SW 1271 (cell line): ENCODE measurements around the gene ANOS1.
A peak's percentile ranks its signal among the peaks of the same experiment; 100 is the strongest.
"Not testable (repeated sequence)": the region's sequence is repeated elsewhere in the genome, so short reads cannot be mapped to it uniquely, and the experiment has no call there.

Experiments
- DNase-seq, 2 experiments: peaks; one replicate each; lab custom pipeline; 2025; lab: John Stamatoyannopoulos, UW

Gene ANOS1

GRCh38 chrX:8731559-8732395, at the start of gene ANOS1:
Gene ANOS1, minus strand, starts transcription at chrX:8732137. Its CDS starts 101 bp downstream, at chrX:8732036.
- DNase-seq: peak; percentile 2 to 27

- no peak for DNase-seq
Observed at GRCh38 chrX:8773117-8773516, 41.2 kb upstream of the ANOS1 start.

GRCh38 chrX:8760021-8760420, 28.1 kb upstream of the ANOS1 start:
- DNase-seq: no peak

GRCh38 chrX:8758706-8759105, 26.8 kb upstream of the ANOS1 start:
- DNase-seq: not testable (repeated sequence)

GRCh38 chrX:8757609-8758389, 25.9 kb upstream of the ANOS1 start:
- peak in 1 of 2 experiments; percentile 5 for DNase-seq

GRCh38 chrX:8755813-8756212, 23.9 kb upstream of the ANOS1 start:
- no peak for DNase-seq

GRCh38 chrX:8755116-8755515, 23.2 kb upstream of the ANOS1 start:
- DNase-seq: no peak

- DNase-seq: no peak
Observed at GRCh38 chrX:8749697-8750096, 17.8 kb upstream of the ANOS1 start.

GRCh38 chrX:8748855-8749254, 16.9 kb upstream of the ANOS1 start:
- DNase-seq: peak in 1 of 2 experiments; percentile 7

- DNase-seq: peak in 1 of 2 experiments; percentile 1
Observed at GRCh38 chrX:8743126-8743732, 11.3 kb upstream of the ANOS1 start.

GRCh38 chrX:8741981-8742380, 10.0 kb upstream of the ANOS1 start:
- no peak for DNase-seq

- no peak for DNase-seq
Observed at GRCh38 chrX:8738588-8739189, 6.8 kb upstream of the ANOS1 start.

GRCh38 chrX:8737883-8738282, 5.9 kb upstream of the ANOS1 start:
- DNase-seq: no peak

- DNase-seq: no peak
Observed at GRCh38 chrX:8730812-8731558, 952 bp downstream of the ANOS1 start.

- no peak for DNase-seq
Observed at GRCh38 chrX:8729811-8730210, 2.1 kb downstream of the ANOS1 start.

- DNase-seq: no peak
Observed at GRCh38 chrX:8728932-8729535, 2.9 kb downstream of the ANOS1 start.

- no peak for DNase-seq
Observed at GRCh38 chrX:8726031-8726652, 5.8 kb downstream of the ANOS1 start.

GRCh38 chrX:8724300-8724699, 7.6 kb downstream of the ANOS1 start:
- DNase-seq: peak in 1 of 2 experiments; percentile 0

GRCh38 chrX:8721536-8721935, 10.4 kb downstream of the ANOS1 start:
- no peak for DNase-seq

- DNase-seq: no peak
Observed at GRCh38 chrX:8720136-8720535, 11.8 kb downstream of the ANOS1 start.

GRCh38 chrX:8717354-8717753, 14.6 kb downstream of the ANOS1 start:
- no peak for DNase-seq
